ENCODE measurements around the gene CCN2.

DNA sequence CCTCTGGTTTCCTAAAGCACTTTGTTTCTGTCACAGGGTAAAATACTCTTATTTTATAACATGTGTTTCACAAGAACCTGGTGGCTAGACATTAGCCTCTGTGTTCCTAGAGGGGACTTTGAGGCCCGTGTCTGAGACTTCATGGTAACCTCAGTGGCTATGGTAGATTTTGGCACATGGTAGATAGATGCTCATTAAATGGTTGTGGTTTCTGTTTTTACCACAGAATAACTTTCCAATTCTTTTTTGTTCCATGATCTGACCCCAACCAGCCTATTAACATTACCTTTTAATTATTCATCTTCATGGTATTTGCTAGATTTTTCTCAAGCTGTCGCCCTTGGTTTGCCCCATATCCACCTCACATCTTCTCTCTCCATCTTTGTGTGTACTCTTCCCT, 34.3 kb downstream of the CCN2 start:
- TF ChIP-seq CTCF (IDR thresholded peaks at IDR 0.05 in 4 of 5, conservative IDR thresholded peaks at IDR 0.05 in 1 of 5) (no peak), POLR2A (IDR thresholded peaks at IDR 0.05) (no peak)
